Peyer's patch (tissue), 4 donors: Measurements from ENCODE around the gene ACIN1.

ENCODE experiments used
- CTCF ChIP-seq, 6 experiments: fragments of 450-650 bp in 4 of 6; fragments of 200-600 bp in 2 of 6; sonication (generic) in 1 of 6; IDR thresholded peaks; one replicate each; pipeline ENCODE4 v1.5.1; 2017 to 2019; ENCODE audit warnings: antibody characterized with exemption in 6 of 6, mild to moderate bottlenecking in 3 of 6, moderate library complexity in 1 of 6
- POLR2A ChIP-seq, 2 donors: fragments of 450-650 bp; IDR thresholded peaks; one replicate each; pipeline ENCODE4 v1.5.1; 2017; ENCODE audit warnings: antibody characterized with exemption in 2 of 2, mild to moderate bottlenecking in 2 of 2, moderate library complexity in 2 of 2

GRCh38 chr14:23047034-23047634, 47.8 kb downstream of the ACIN1 start:
- TF ChIP-seq CTCF (IDR thresholded peaks at IDR 0.05): no peak
- no peak for TF ChIP-seq POLR2A (IDR thresholded peaks at IDR 0.05)
